ENCODE data around the gene BRMS1. TPM values are rescaled to one million over a fixed set of nuclear protein-coding genes. Genes with fewer than 3 reads are reported as not detected.

The BRMS1 gene
- total and polyA plus RNA-seq, 2 experiments from 2014 or later: 59.1 to 61.7 TPM

- TF ChIP-seq, protein P1, sequence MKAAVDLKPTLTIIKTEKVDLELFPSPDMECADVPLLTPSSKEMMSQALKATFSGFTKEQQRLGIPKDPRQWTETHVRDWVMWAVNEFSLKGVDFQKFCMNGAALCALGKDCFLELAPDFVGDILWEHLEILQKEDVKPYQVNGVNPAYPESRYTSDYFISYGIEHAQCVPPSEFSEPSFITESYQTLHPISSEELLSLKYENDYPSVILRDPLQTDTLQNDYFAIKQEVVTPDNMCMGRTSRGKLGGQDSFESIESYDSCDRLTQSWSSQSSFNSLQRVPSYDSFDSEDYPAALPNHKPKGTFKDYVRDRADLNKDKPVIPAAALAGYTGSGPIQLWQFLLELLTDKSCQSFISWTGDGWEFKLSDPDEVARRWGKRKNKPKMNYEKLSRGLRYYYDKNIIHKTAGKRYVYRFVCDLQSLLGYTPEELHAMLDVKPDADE (IDR thresholded peaks at IDR 0.05): no peak
- no peak for TF ChIP-seq STAT1 (IDR thresholded peaks at IDR 0.05; ENCODE audit: unreplicated experiment)
- no peak for TF ChIP-seq NANOG (IDR thresholded peaks at IDR 0.05; ENCODE audit: borderline replicate concordance)
- no peak for TF ChIP-seq POLR2AphosphoS5 (IDR thresholded peaks at IDR 0.05; ENCODE audit: low read depth)
- no peak for TF ChIP-seq EZH2 (IDR thresholded peaks at IDR 0.05; ENCODE audit: low read depth, unreplicated experiment)
- TF ChIP-seq CREB1 (CRISPR knock-in tag; IDR thresholded peaks at IDR 0.05; ENCODE audit: low read depth): no peak
- TF ChIP-seq ZNF331 (CRISPR knock-in tag; IDR thresholded peaks at IDR 0.05; ENCODE audit: low read depth): no peak
Observed at GRCh38 chr11:66365166-66365565, 20.3 kb upstream of the BRMS1 start (continued).

- Histone ChIP-seq H3K4me3 (no peak overlapping the region), H3K27me3 (ENCODE audit: insufficient read depth) (no peaks in the 10 kb centered on the region), H3F3A (replicated peaks; ENCODE audit: low read depth) (peaks cover 54% of the 10 kb centered on the region), H3K79me2 (replicated peaks; ENCODE audit: insufficient read depth) (0 out of 2 replicates have a peak, but pooled peaks cover 5% of the 10 kb centered on the region), H4K20me1 (replicated peaks; ENCODE audit: insufficient read depth) (peaks cover 17% of the 10 kb centered on the region), H3K9me2 (ENCODE audit: insufficient read depth) (no peaks in the 10 kb centered on the region), H3K36me3 (ENCODE audit: insufficient read depth) (peaks cover 26% of the 10 kb centered on the region; the same call in 1 of the 2 replicates), H2AFZ (no peak overlapping the region), H3K4me1 (ENCODE audit: insufficient read depth) (peaks cover 6% of the 10 kb centered on the region; the same call in 1 of the 2 replicates), H3K4me2 (no peak overlapping the region), H3K27ac (ENCODE audit: low read depth) (no peak overlapping the region)
- DNase-seq (ENCODE audit: low spot score) (peak; percentile 92), ATAC-seq (peak; percentile 73)
- Mint-ChIP-seq H3K4me1 (peaks cover 15% of the 10 kb centered on the region), H3K9me3 (no peaks in the 10 kb centered on the region; the same call in 2 of the 3 replicates), H3K36me3 (ENCODE audit: low read depth) (peaks cover 74% of the 10 kb centered on the region), H3K4me3 (no peak overlapping the region), H3K27ac (no peak overlapping the region), H3K27me3 (ENCODE audit: insufficient read depth, low read depth, poor library complexity) (peaks cover 31% of the 10 kb centered on the region)
- TF ChIP-seq EZH2 (IDR thresholded peaks at IDR 0.05; ENCODE audit: low read depth, unreplicated experiment) (no peak), ZNF114 (CRISPR knock-in tag; IDR thresholded peaks at IDR 0.05) (no peak), JUNB (IDR thresholded peaks at IDR 0.05; ENCODE audit: unreplicated experiment) (no peak), POLR2AphosphoS5 (IDR thresholded peaks at IDR 0.05; ENCODE audit: low read depth) (peak; percentile 39; the same call in 1 of the 2 replicates), STAT1 (IDR thresholded peaks at IDR 0.05; ENCODE audit: unreplicated experiment) (no peak), NANOG (IDR thresholded peaks at IDR 0.05; ENCODE audit: borderline replicate concordance) (no peak), CREB1 (CRISPR knock-in tag; IDR thresholded peaks at IDR 0.05; ENCODE audit: low read depth) (0 out of 2 replicates have a peak, but pooled peaks have one; percentile 35), EZH2phosphoT487 (IDR thresholded peaks at IDR 0.05; ENCODE audit: unreplicated experiment) (no peak), REST (IDR thresholded peaks at IDR 0.05; ENCODE audit: unreplicated experiment) (no peak), ZNF331 (CRISPR knock-in tag; IDR thresholded peaks at IDR 0.05; ENCODE audit: low read depth) (no peak)
- TF ChIP-seq, protein P1 (IDR thresholded peaks at IDR 0.05): no peak
- TF ChIP-seq, protein P2, sequence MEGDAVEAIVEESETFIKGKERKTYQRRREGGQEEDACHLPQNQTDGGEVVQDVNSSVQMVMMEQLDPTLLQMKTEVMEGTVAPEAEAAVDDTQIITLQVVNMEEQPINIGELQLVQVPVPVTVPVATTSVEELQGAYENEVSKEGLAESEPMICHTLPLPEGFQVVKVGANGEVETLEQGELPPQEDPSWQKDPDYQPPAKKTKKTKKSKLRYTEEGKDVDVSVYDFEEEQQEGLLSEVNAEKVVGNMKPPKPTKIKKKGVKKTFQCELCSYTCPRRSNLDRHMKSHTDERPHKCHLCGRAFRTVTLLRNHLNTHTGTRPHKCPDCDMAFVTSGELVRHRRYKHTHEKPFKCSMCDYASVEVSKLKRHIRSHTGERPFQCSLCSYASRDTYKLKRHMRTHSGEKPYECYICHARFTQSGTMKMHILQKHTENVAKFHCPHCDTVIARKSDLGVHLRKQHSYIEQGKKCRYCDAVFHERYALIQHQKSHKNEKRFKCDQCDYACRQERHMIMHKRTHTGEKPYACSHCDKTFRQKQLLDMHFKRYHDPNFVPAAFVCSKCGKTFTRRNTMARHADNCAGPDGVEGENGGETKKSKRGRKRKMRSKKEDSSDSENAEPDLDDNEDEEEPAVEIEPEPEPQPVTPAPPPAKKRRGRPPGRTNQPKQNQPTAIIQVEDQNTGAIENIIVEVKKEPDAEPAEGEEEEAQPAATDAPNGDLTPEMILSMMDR (conservative IDR thresholded peaks at IDR 0.05; ENCODE audit: low read depth in 2 of 2): peak; percentile 89 to 93
Observed at GRCh38 chr11:66363805-66364535, 19.1 kb upstream of the BRMS1 start.

Data from GM23338 (cell line).